H9 (cell line): Measurements from ENCODE around the gene HMOX2. TPM values are rescaled to one million over a fixed set of nuclear protein-coding genes. Genes with fewer than 3 reads are reported as not detected.

Experiments used
- DNase-seq: peaks from one replicate; pipeline ENCODE4 v3.0.0-alpha.2; 2017
- H2AFZ ChIP-seq: one replicate; pipeline ENCODE4 v1.6.1; 2013; ENCODE audit warnings: mild to moderate bottlenecking, low read length, control low read depth, moderate library complexity
- H2AK5ac ChIP-seq: 2 replicates; pipeline ENCODE4 v1.6.1; 2013; ENCODE audit warnings: low read length, control low read depth, mixed read lengths; ENCODE audit not compliant: insufficient read length
- H2BK120ac ChIP-seq: one replicate; pipeline ENCODE4 v1.6.1; 2013; ENCODE audit warnings: low read depth, mild to moderate bottlenecking, low read length, control low read depth, inconsistent platforms; ENCODE audit not compliant: poor library complexity, severe bottlenecking
- H2BK12ac ChIP-seq: 2 replicates; pipeline ENCODE4 v1.6.1; 2013; ENCODE audit warnings: low read length, control low read depth, mixed read lengths, low read depth; ENCODE audit not compliant: insufficient read length
- H2BK15ac ChIP-seq: 2 replicates; pipeline ENCODE4 v1.6.1; 2013; ENCODE audit warnings: low read depth, low read length, control low read depth
- H2BK20ac ChIP-seq: one replicate; pipeline ENCODE4 v1.6.1; 2013; ENCODE audit warnings: low read depth, mild to moderate bottlenecking, low read length, control low read depth, inconsistent platforms; ENCODE audit not compliant: poor library complexity, severe bottlenecking
- H2BK5ac ChIP-seq: 2 replicates; pipeline ENCODE4 v1.6.1; 2013; ENCODE audit warnings: low read length, control low read depth, mixed read lengths; ENCODE audit not compliant: insufficient read length
- H3K14ac ChIP-seq: 2 replicates; pipeline ENCODE4 v1.6.1; 2013; ENCODE audit warnings: low read length, control low read depth; ENCODE audit not compliant: insufficient read depth
- H3K18ac ChIP-seq: 2 replicates; pipeline ENCODE4 v1.6.1; 2013; ENCODE audit warnings: low read depth, mild to moderate bottlenecking, mixed read lengths, low read length, control low read depth; ENCODE audit not compliant: insufficient read length
- H3K23ac ChIP-seq: 2 replicates; pipeline ENCODE4 v1.6.1; 2013; ENCODE audit warnings: low read length, control low read depth, mixed read lengths, low read depth; ENCODE audit not compliant: insufficient read length
- H3K23me2 ChIP-seq: 2 replicates; pipeline ENCODE4 v1.6.1; 2013; ENCODE audit warnings: low read depth, mild to moderate bottlenecking, mixed read lengths, low read length, control low read depth; ENCODE audit not compliant: insufficient read length, poor library complexity, severe bottlenecking
- H3K27ac ChIP-seq: 2 replicates; pipeline ENCODE4 v1.5.1; 2013; ENCODE audit warnings: low read length, control low read depth, mixed read lengths, low read depth; ENCODE audit not compliant: insufficient read length
- H3K27me3 ChIP-seq: 2 replicates; pipeline ENCODE4 v1.6.1; 2013; ENCODE audit warnings: low read length, control low read depth, inconsistent platforms; ENCODE audit not compliant: insufficient read depth
- H3K4ac ChIP-seq: 2 replicates; pipeline ENCODE4 v1.6.1; 2013; ENCODE audit warnings: low read depth, mild to moderate bottlenecking, control low read depth, inconsistent platforms, low read length, moderate library complexity
- H3K4me1 ChIP-seq: 2 replicates; pipeline ENCODE4 v1.6.1; 2013; ENCODE audit warnings: low read length, control low read depth, inconsistent platforms; ENCODE audit not compliant: insufficient read depth
- H3K4me2 ChIP-seq: 2 replicates; pipeline ENCODE4 v1.6.1; 2013; ENCODE audit warnings: low read length, control low read depth, mixed read lengths; ENCODE audit not compliant: insufficient read length, insufficient read depth
- H3K56ac ChIP-seq: 2 replicates; pipeline ENCODE4 v1.6.1; 2013; ENCODE audit warnings: low read depth, mild to moderate bottlenecking, mixed read lengths, low read length, control low read depth; ENCODE audit not compliant: insufficient read length
- H3K79me1 ChIP-seq: 2 replicates; pipeline ENCODE4 v1.6.1; 2013; ENCODE audit warnings: low read depth, mild to moderate bottlenecking, moderate library complexity, low read length, control low read depth, inconsistent platforms; ENCODE audit not compliant: insufficient read depth, poor library complexity, severe bottlenecking
- H3K79me2 ChIP-seq: 2 replicates; pipeline ENCODE4 v1.6.1; 2013; ENCODE audit warnings: low read length, control low read depth, inconsistent platforms; ENCODE audit not compliant: insufficient read depth
- H3K9ac ChIP-seq: 2 replicates; pipeline ENCODE4 v1.6.1; 2013; ENCODE audit warnings: low read length, control low read depth, mixed read lengths; ENCODE audit not compliant: insufficient read length; ENCODE audit errors: extremely low read depth
- H3K9me3 ChIP-seq: one replicate; pipeline ENCODE4 v1.6.1; 2013; ENCODE audit warnings: low read depth, low read length, inconsistent platforms; ENCODE audit not compliant: control insufficient read depth
- H3T11ph ChIP-seq: one replicate; pipeline ENCODE4 v1.6.1; 2013; ENCODE audit warnings: mild to moderate bottlenecking, low read length, control low read depth, inconsistent platforms
- H4K20me1 ChIP-seq: one replicate; pipeline ENCODE4 v1.6.1; 2013; ENCODE audit not compliant: control insufficient read depth, insufficient read length, insufficient read depth
- H4K5ac ChIP-seq: 2 replicates; pipeline ENCODE4 v1.6.1; 2013; ENCODE audit warnings: low read depth, mild to moderate bottlenecking, mixed read lengths, low read length, control low read depth; ENCODE audit not compliant: insufficient read length
- H4K8ac ChIP-seq: replicated peaks from 2 replicates; pipeline ENCODE4 v1.6.1; 2013; ENCODE audit warnings: low read length, control low read depth, mixed read lengths, low read depth; ENCODE audit not compliant: insufficient read length
- H4K91ac ChIP-seq: 2 replicates; pipeline ENCODE4 v1.6.1; 2013; ENCODE audit warnings: low read depth, mild to moderate bottlenecking, moderate library complexity, mixed read lengths, low read length, control low read depth; ENCODE audit not compliant: insufficient read length
- H3K27ac Mint-ChIP-seq, 3 experiments: 2 replicates in 2 of 3; 3 replicates in 1 of 3; pipeline ENCODE4 v1.8.0; 2020 to 2021; ENCODE audit warnings: mixed read lengths in 3 of 3, mild to moderate bottlenecking in 1 of 3, moderate library complexity in 1 of 3
- H3K27me3 Mint-ChIP-seq: 2 replicates; pipeline ENCODE4 v1.8.0; 2021; ENCODE audit warnings: low read depth, mild to moderate bottlenecking, moderate library complexity, mixed read lengths
- H3K36me3 Mint-ChIP-seq, 3 experiments: 2 replicates in 2 of 3; 3 replicates in 1 of 3; pipeline ENCODE4 v1.8.0; 2020 to 2021; ENCODE audit warnings: low read depth in 3 of 3, mixed read lengths in 3 of 3; ENCODE audit not compliant: insufficient read depth in 1 of 3
- H3K4me1 Mint-ChIP-seq, 2 experiments: 2 replicates each; pipeline ENCODE4 v1.8.0; 2020; ENCODE audit warnings: mixed read lengths in 2 of 2
- H3K4me3 Mint-ChIP-seq, 2 experiments: 2 replicates in 1 of 2; 3 replicates in 1 of 2; pipeline ENCODE4 v1.8.0; 2020 to 2021; ENCODE audit warnings: mild to moderate bottlenecking in 2 of 2, mixed read lengths in 2 of 2, moderate library complexity in 1 of 2
- H3K9me3 Mint-ChIP-seq, 2 experiments: 2 replicates in 1 of 2; 3 replicates in 1 of 2; pipeline ENCODE4 v1.8.0; 2020; ENCODE audit warnings: mild to moderate bottlenecking in 2 of 2, mixed read lengths in 2 of 2, moderate library complexity in 1 of 2
- WGBS: extraction: QIAGEN DNeasy Blood & Tissue Kit; methylation state at CpG from one replicate; pipeline ENCODE4 v1.1.7; 2013; ENCODE audit warnings: missing lambda C conversion rate, low lambda C conversion rate, mixed read lengths; ENCODE audit not compliant: insufficient read length; ENCODE audit errors: extremely low coverage; 5-methylcytosine and 5-hydroxymethylcytosine counted together
- total RNA-seq: library from RNA; stranded (reverse); gene quantifications from 2 replicates; pipeline ENCODE4 v1.2.1, GENCODE V29; 2021
- TF ChIP-seq, protein P1 (sequence below): fragments of 200-600 bp; sonication (generic); conservative IDR thresholded peaks from 3 replicates; pipeline ENCODE4 v1.8.0; 2021; ENCODE audit warnings: antibody characterized with exemption, mild to moderate bottlenecking

Gene HMOX2
- total RNA-seq, 1 experiment from 2014 or later = 44.4 TPM

DNA sequence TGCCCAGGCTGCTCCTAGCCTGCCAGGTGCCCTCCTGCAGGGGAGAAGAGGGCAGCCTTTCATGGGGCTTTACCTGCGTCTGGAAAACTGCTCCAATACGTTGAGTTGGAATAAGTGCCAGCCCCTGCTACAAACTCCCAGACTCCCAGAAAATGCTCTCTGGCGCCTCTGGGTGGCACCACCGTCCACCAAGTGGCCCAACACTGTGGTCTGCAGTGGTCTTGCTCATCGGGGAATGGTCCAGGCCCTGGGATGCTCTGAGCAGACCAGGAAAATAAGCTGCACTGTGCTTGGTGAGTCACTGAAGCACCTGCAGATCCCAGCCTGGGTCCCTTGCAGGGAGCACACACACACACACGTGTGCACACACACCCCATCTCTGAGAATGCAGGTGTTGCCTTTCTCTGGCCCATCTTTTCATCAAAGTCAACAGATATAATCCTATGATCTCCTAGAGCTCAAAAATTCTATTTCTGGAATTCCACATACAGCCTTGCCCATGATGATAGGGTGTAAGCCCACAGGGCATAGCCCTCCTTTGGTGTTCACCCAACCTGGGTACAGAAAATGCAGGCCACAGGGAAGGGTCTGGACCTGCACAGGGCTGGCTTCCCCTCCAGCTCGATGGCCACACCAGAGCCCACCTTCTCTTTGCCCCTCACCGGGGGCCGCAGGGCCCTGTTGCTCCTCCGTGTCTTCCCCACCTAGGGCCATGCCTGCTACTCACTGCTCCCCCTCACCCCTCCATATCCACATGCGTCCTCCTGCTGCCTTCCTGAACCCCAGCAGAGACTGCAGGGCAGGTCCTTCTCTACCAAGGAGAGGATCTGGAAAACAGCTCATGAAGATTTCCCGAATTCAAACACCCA, 41.8 kb downstream of the HMOX2 start:
- H3K9me3 Mint-ChIP-seq = no peaks in the 10 kb centered on the region
- H3K27ac ChIP-seq = no peak overlapping the region

More for the DNA sequence above, 41.8 kb downstream of the HMOX2 start:
- Histone ChIP-seq H3K4ac (no peak overlapping the region), H4K8ac (no peak overlapping the region), H3K27me3 (no peaks in the 10 kb centered on the region), H3K56ac (no peak overlapping the region), H2BK5ac (no peak overlapping the region), H3K9ac (no peak overlapping the region), H3K23ac (no peak overlapping the region), H4K91ac (no peak overlapping the region), H3K18ac (no peak overlapping the region), H2AFZ (no peak overlapping the region), H2BK20ac (no peak overlapping the region), H3K4me2 (no peak overlapping the region), H4K20me1 (no peaks in the 10 kb centered on the region), H2AK5ac (no peak overlapping the region), H3K9me3 (no peaks in the 10 kb centered on the region), H3K79me2 (no peaks in the 10 kb centered on the region), H4K5ac (no peak overlapping the region), H2BK120ac (no peak overlapping the region), H3K4me1 (0 out of 2 replicates have a peak, but pooled peaks cover 3% of the 10 kb centered on the region), H3K14ac (no peak overlapping the region), H3T11ph (no peak overlapping the region), H2BK15ac (no peak overlapping the region), H3K23me2 (no peaks in the 10 kb centered on the region), H3K79me1 (no peaks in the 10 kb centered on the region), H2BK12ac (no peak overlapping the region)
- H3K4me3 Mint-ChIP-seq = no peak overlapping the region
- H3K27ac Mint-ChIP-seq = peak overlapping the region in 1 of 3 experiments; percentile 67; a peak in 2 of 7 replicates
- peaks cover 29 to 46% of the 10 kb centered on the region in 2 experiments for H3K4me1 Mint-ChIP-seq
- H3K27me3 Mint-ChIP-seq = peaks cover 2% of the 10 kb centered on the region; the same call in 1 of the 2 replicates
- DNase-seq = peak; percentile 84
- TF ChIP-seq, protein P1, sequence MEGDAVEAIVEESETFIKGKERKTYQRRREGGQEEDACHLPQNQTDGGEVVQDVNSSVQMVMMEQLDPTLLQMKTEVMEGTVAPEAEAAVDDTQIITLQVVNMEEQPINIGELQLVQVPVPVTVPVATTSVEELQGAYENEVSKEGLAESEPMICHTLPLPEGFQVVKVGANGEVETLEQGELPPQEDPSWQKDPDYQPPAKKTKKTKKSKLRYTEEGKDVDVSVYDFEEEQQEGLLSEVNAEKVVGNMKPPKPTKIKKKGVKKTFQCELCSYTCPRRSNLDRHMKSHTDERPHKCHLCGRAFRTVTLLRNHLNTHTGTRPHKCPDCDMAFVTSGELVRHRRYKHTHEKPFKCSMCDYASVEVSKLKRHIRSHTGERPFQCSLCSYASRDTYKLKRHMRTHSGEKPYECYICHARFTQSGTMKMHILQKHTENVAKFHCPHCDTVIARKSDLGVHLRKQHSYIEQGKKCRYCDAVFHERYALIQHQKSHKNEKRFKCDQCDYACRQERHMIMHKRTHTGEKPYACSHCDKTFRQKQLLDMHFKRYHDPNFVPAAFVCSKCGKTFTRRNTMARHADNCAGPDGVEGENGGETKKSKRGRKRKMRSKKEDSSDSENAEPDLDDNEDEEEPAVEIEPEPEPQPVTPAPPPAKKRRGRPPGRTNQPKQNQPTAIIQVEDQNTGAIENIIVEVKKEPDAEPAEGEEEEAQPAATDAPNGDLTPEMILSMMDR = peak; percentile 87
- no CpG with 5 or more reads among the region's 12 CpGs for WGBS
- peaks cover 2 to 5% (median 4%) of the 10 kb centered on the region in 3 experiments; a peak in 4 of 7 replicates for H3K36me3 Mint-ChIP-seq
